Tongue (tissue), 2 donors: Measurements from ENCODE around the gene KRT31. TPM values are rescaled to one million over a fixed set of nuclear protein-coding genes. Genes with fewer than 3 reads are reported as not detected.
"Not testable (repeated sequence)": the region's sequence is repeated elsewhere in the genome, so short reads cannot be mapped to it uniquely, and the experiment has no call there.

Source experiments
- DNase-seq: peaks from one replicate; pipeline ENCODE4 v3.0.0-alpha.2; 2015
- total RNA-seq: library from RNA; depleted of rRNA; stranded (reverse); fragments of >200 nt; gene quantifications from one replicate; pipeline ENCODE4 v1.2.3, GENCODE V29; 2014

The KRT31 gene
- total RNA-seq, 1 donor from 2014 or later = 6.1 TPM

- no peak for DNase-seq
Observed at GRCh38 chr17:41386227-41386626, 11.2 kb downstream of the KRT31 start.

GRCh38 chr17:41383690-41384089 lies 13.7 kb downstream of the KRT31 start:
- no peak for DNase-seq

GRCh38 chr17:41382394-41382793 lies 15.0 kb downstream of the KRT31 start:
- no peak for DNase-seq

GRCh38 chr17:41381943-41382342 lies 15.5 kb downstream of the KRT31 start, which contains the start of gene KRT34:
TSS of gene KRT34 (minus strand) at chr17:41382306. CDS start at chr17:41382246, 60 bp downstream.
- not testable (repeated sequence) for DNase-seq

- DNase-seq = not testable (repeated sequence)
Observed at GRCh38 chr17:41380091-41380490, 17.3 kb downstream of the KRT31 start.

- no peak for DNase-seq
Observed at GRCh38 chr17:41377546-41377945, 19.9 kb downstream of the KRT31 start.

GRCh38 chr17:41369713-41370112 lies 27.7 kb downstream of the KRT31 start, which contains the start of gene KRT33B:
TSS of gene KRT33B (minus strand) at chr17:41369813. CDS start at chr17:41369750, 63 bp downstream.
- no peak for DNase-seq

- no peak for DNase-seq
Observed at GRCh38 chr17:41369023-41369422, 28.4 kb downstream of the KRT31 start.

GRCh38 chr17:41367426-41368075 lies 29.9 kb downstream of the KRT31 start:
- no peak for DNase-seq

- DNase-seq = no peak
Observed at GRCh38 chr17:41366070-41366469, 31.3 kb downstream of the KRT31 start.

GRCh38 chr17:41363881-41364280 lies 33.5 kb downstream of the KRT31 start:
- no peak for DNase-seq

- no peak for DNase-seq
Observed at GRCh38 chr17:41360296-41360995, 37.0 kb downstream of the KRT31 start.

- DNase-seq = no peak
Observed at GRCh38 chr17:41354536-41354935, 42.9 kb downstream of the KRT31 start.

GRCh38 chr17:41352597-41353366 lies 44.6 kb downstream of the KRT31 start:
- no peak for DNase-seq

GRCh38 chr17:41351177-41351576 lies 46.2 kb downstream of the KRT31 start:
- no peak for DNase-seq

GRCh38 chr17:41350381-41350878 lies 47.0 kb downstream of the KRT31 start, which contains the start of gene KRT33A:
TSS of gene KRT33A (minus strand) at chr17:41350828. CDS start at chr17:41350767, 61 bp downstream.
- not testable (repeated sequence) for DNase-seq

- DNase-seq = no peak
Observed at GRCh38 chr17:41347869-41348760, 49.3 kb downstream of the KRT31 start.

GRCh38 chr17:41346421-41346820 lies 51.0 kb downstream of the KRT31 start:
- DNase-seq = not testable (repeated sequence)

- no peak for DNase-seq
Observed at GRCh38 chr17:41345992-41346391, 51.4 kb downstream of the KRT31 start.
